ENCODE measurements around the gene BRD2.

BRD2 gene

GRCh38 chr6:32949113-32949512, 19.3 kb upstream of the BRD2 start:
- no peak for DNase-seq (ENCODE audit: low read depth)

- DNase-seq (ENCODE audit: low read depth), result no peak
These were observed 18.4 kb upstream of the BRD2 start for GRCh38 chr6:32950010-32950409.

- DNase-seq (ENCODE audit: low read depth), result no peak
These were observed 17.9 kb upstream of the BRD2 start for GRCh38 chr6:32950449-32950848.

GRCh38 chr6:32952817-32953739, 15.3 kb upstream of the BRD2 start, which contains the start of gene HLA-DMA:
HLA-DMA (minus strand) TSS chr6:32953097; CDS start chr6:32953036, 61 bp downstream.
- peak; percentile 98 for DNase-seq (ENCODE audit: low read depth)

- no peak for DNase-seq (ENCODE audit: low read depth)
These were observed 14.6 kb upstream of the BRD2 start for GRCh38 chr6:32953775-32954174.

- DNase-seq (ENCODE audit: low read depth), result no peak
These were observed 14.1 kb upstream of the BRD2 start for GRCh38 chr6:32954267-32954666.

- DNase-seq (ENCODE audit: low read depth), result no peak
These were observed 13.2 kb upstream of the BRD2 start for GRCh38 chr6:32954986-32955802.

GRCh38 chr6:32956176-32956575, 12.2 kb upstream of the BRD2 start:
- DNase-seq (ENCODE audit: low read depth), result no peak

GRCh38 chr6:32960563-32960962, 7.8 kb upstream of the BRD2 start:
- no peak for DNase-seq (ENCODE audit: low read depth)

- DNase-seq (ENCODE audit: low read depth), result peak; percentile 23
These were observed 6.1 kb upstream of the BRD2 start for GRCh38 chr6:32962213-32962826.

- DNase-seq (ENCODE audit: low read depth), result no peak
These were observed 4.5 kb upstream of the BRD2 start for GRCh38 chr6:32963866-32964265.

- no peak for DNase-seq (ENCODE audit: low read depth)
These were observed 3.6 kb upstream of the BRD2 start for GRCh38 chr6:32964776-32965175.

- peak; percentile 38 for DNase-seq (ENCODE audit: low read depth)
These were observed 973 bp upstream of the BRD2 start for GRCh38 chr6:32967151-32968091.

GRCh38 chr6:32968867-32969684, 682 bp downstream of the BRD2 start:
- peak; percentile 83 for DNase-seq (ENCODE audit: low read depth)

- peak; percentile 96 for DNase-seq (ENCODE audit: low read depth)
These were observed 1.5 kb downstream of the BRD2 start for GRCh38 chr6:32969685-32970412.

- peak; percentile 96 for DNase-seq (ENCODE audit: low read depth)
These were observed 2.2 kb downstream of the BRD2 start for GRCh38 chr6:32970413-32971241.

- DNase-seq (ENCODE audit: low read depth), result no peak
These were observed 2.8 kb downstream of the BRD2 start for GRCh38 chr6:32971242-32971580.

- peak; percentile 100 for DNase-seq (ENCODE audit: low read depth)
These were observed 3.4 kb downstream of the BRD2 start for GRCh38 chr6:32971581-32972352.
